ENCODE results near the gene GMEB2. TPM values are rescaled to one million over a fixed set of nuclear protein-coding genes. Genes with fewer than 3 reads are reported as not detected.

GMEB2 gene
- total RNA-seq, 1 experiment from 2014 or later: 14.3 TPM

DNA sequence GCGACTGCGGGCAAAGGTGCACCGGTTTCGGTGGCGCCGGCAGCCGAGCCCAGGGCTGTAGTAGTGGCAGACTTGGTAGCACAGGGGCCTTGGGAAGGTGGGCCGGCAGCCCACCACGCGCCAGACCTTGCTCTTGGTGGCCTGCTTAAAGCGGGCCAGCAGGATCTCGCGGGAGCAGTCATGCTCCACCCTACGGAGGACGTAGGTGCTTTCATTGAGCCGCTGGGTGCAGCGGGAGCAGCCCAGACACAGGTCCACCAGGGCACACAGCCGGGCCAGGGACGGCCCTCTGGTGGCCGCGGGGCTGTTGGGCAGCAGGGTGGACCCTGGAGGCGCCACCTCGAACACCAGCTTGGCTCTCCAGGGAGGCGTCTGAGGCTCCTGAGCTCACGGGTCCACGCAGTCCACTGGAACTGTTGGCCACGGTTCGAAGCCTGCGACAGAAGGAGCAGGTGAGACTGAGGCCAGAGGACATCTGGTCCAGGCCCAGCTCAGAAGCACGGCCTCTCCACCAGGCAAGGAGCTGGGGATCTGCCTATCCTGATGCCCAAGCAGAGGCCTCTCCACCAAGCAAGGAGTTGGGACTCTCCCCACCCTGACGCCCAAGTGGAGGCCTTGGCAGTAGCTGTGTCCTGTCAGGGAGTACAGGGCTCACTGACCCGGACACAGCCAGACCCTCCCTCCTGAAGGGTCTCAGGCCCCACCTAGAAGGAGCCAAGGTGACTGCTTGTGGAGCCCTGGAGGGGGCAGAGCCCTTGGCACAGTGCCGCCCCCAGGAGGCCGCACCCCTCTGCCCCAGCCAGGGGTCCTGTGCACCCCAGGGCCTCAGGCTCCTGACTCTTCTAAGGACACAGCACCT, 53.9 kb downstream of the GMEB2 start:
- no peak overlapping the region for H2BK120ac ChIP-seq (ENCODE audit: low read depth, low read length, poor library complexity, severe bottlenecking)
- H3T11ph ChIP-seq (ENCODE audit: low read length): no peak overlapping the region
- TF ChIP-seq, protein P1, sequence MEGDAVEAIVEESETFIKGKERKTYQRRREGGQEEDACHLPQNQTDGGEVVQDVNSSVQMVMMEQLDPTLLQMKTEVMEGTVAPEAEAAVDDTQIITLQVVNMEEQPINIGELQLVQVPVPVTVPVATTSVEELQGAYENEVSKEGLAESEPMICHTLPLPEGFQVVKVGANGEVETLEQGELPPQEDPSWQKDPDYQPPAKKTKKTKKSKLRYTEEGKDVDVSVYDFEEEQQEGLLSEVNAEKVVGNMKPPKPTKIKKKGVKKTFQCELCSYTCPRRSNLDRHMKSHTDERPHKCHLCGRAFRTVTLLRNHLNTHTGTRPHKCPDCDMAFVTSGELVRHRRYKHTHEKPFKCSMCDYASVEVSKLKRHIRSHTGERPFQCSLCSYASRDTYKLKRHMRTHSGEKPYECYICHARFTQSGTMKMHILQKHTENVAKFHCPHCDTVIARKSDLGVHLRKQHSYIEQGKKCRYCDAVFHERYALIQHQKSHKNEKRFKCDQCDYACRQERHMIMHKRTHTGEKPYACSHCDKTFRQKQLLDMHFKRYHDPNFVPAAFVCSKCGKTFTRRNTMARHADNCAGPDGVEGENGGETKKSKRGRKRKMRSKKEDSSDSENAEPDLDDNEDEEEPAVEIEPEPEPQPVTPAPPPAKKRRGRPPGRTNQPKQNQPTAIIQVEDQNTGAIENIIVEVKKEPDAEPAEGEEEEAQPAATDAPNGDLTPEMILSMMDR (conservative IDR thresholded peaks at IDR 0.05): peak; percentile 44
- H3K14ac ChIP-seq (ENCODE audit: insufficient read depth, low read length): no peak overlapping the region
- no peaks in the 10 kb centered on the region for H3K79me1 ChIP-seq (ENCODE audit: insufficient read depth, low read depth, low read length, poor library complexity, severe bottlenecking)
- Mint-ChIP-seq H3K9me3 (no peaks in the 10 kb centered on the region), H3K27me3 (ENCODE audit: low read depth) (no peaks in the 10 kb centered on the region; the same call in 1 of the 2 replicates), H3K27ac (no peak overlapping the region), H3K36me3 (ENCODE audit: insufficient read depth in 1 of 3, low read depth in 3 of 3) (no peaks in the 10 kb centered on the region), H3K4me3 (peak overlapping the region; percentile 73 to 87), H3K4me1 (peaks cover 4 to 10% of the 10 kb centered on the region in 2 experiments; a peak in 3 of 4 replicates)
- H3K4me2 ChIP-seq (ENCODE audit: insufficient read depth, insufficient read length, low read length): peak overlapping the region; percentile 72
- H3K27me3 ChIP-seq (ENCODE audit: insufficient read depth, low read length): no peaks in the 10 kb centered on the region
- H2AFZ ChIP-seq (ENCODE audit: low read length): no peak overlapping the region
- H3K23ac ChIP-seq (ENCODE audit: insufficient read length, low read depth, low read length): no peak overlapping the region
- H2BK12ac ChIP-seq (ENCODE audit: insufficient read length, low read depth, low read length): no peak overlapping the region
- no peak overlapping the region for H2BK20ac ChIP-seq (ENCODE audit: low read depth, low read length, poor library complexity, severe bottlenecking)
- no peak overlapping the region for H2BK15ac ChIP-seq (ENCODE audit: low read depth, low read length)
- H3K27ac ChIP-seq (ENCODE audit: insufficient read length, low read depth, low read length): no peak overlapping the region
- H2AK5ac ChIP-seq (ENCODE audit: insufficient read length, low read length): no peak overlapping the region
- no peaks in the 10 kb centered on the region for H3K79me2 ChIP-seq (ENCODE audit: insufficient read depth, low read length)
- no peak overlapping the region for H4K5ac ChIP-seq (ENCODE audit: insufficient read length, low read depth, low read length)
- no peak overlapping the region for H3K4ac ChIP-seq (ENCODE audit: low read depth, low read length)
- no peak overlapping the region for H3K9ac ChIP-seq (ENCODE audit: extremely low read depth, insufficient read length, low read length)
- H2BK5ac ChIP-seq (ENCODE audit: insufficient read length, low read length): no peak overlapping the region
- no peak overlapping the region for H4K91ac ChIP-seq (ENCODE audit: insufficient read length, low read depth, low read length)
- DNase-seq: peak; percentile 55
- no peak overlapping the region for H4K8ac ChIP-seq (replicated peaks; ENCODE audit: insufficient read length, low read depth, low read length)
- H3K4me1 ChIP-seq (ENCODE audit: insufficient read depth, low read length): no peaks in the 10 kb centered on the region
- H3K56ac ChIP-seq (ENCODE audit: insufficient read length, low read depth, low read length): no peak overlapping the region
- H3K18ac ChIP-seq (ENCODE audit: insufficient read length, low read depth, low read length): no peak overlapping the region
- H4K20me1 ChIP-seq (ENCODE audit: control insufficient read depth, insufficient read depth, insufficient read length): no peaks in the 10 kb centered on the region
- H3K23me2 ChIP-seq (ENCODE audit: insufficient read length, low read depth, low read length, poor library complexity, severe bottlenecking): peaks cover 4% of the 10 kb centered on the region
- no peaks in the 10 kb centered on the region for H3K9me3 ChIP-seq (ENCODE audit: control insufficient read depth, low read depth, low read length)
- WGBS (ENCODE audit: extremely low coverage, insufficient read length, low lambda C conversion rate): no CpG with 5 or more reads among the region's 34 CpGs
